BLaER1 (cell line): Measurements from ENCODE around the gene CENPP.

Source experiments
- H3K27ac ChIP-seq: shearing (Covaris generic); formaldehyde crosslinking; 2 replicates; pipeline ENCODE4 v1.8.1; 2022
- H3K27me3 ChIP-seq: shearing (Covaris generic); formaldehyde crosslinking; 2 replicates; pipeline ENCODE4 v1.8.1; 2022
- H3K36me3 ChIP-seq: shearing (Covaris generic); formaldehyde crosslinking; 2 replicates; pipeline ENCODE4 v1.8.1; 2022
- H3K4me1 ChIP-seq: shearing (Covaris generic); formaldehyde crosslinking; 2 replicates; pipeline ENCODE4 v1.8.1; 2022
- H3K4me2 ChIP-seq: shearing (Covaris generic); formaldehyde crosslinking; 2 replicates; pipeline ENCODE4 v1.8.1; 2022
- H3K4me3 ChIP-seq: shearing (Covaris generic); formaldehyde crosslinking; 2 replicates; pipeline ENCODE4 v1.8.1; 2022
- H3K9ac ChIP-seq: shearing (Covaris generic); formaldehyde crosslinking; 2 replicates; pipeline ENCODE4 v1.8.1; 2022
- H3K9me3 ChIP-seq: shearing (Covaris generic); formaldehyde crosslinking; 2 replicates; pipeline ENCODE4 v1.8.1; 2022
- H4K20me1 ChIP-seq: shearing (Covaris generic); formaldehyde crosslinking; 2 replicates; pipeline ENCODE4 v1.8.1; 2022
- Cebpa-rat ChIP-seq: shearing (Covaris generic); IDR thresholded peaks from 2 replicates; pipeline ENCODE4 v1.8.1; 2022

Gene CENPP

DNA sequence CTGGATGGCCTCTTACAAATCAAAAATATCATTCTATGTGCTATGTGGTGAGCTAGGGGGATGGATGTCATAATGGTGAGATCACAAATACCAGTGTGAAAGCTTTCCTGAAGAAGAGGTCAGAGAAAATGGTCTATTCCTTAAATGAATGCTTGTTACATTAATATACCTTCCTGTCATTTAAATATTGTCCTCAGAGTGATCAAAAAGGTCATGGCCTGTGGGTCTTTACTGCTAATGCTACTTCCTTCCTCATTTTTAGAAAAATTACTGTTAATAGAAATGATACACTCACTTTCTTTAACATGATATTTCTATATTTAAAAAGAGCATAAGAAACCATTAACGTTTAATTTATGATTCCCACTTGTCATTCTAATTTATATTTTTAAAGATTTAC is 88.8 kb downstream of the CENPP start:
- no peak overlapping the region for H3K4me3 ChIP-seq
- no peaks in the 10 kb centered on the region for H3K27me3 ChIP-seq
- peak overlapping the region; percentile 42; the same call in 1 of the 2 replicates for H3K4me2 ChIP-seq
- H3K36me3 ChIP-seq, result no peaks in the 10 kb centered on the region
- no peak for TF ChIP-seq Cebpa-rat
- no peak overlapping the region for H3K9ac ChIP-seq
- no peaks in the 10 kb centered on the region for H3K9me3 ChIP-seq
- no peaks in the 10 kb centered on the region for H4K20me1 ChIP-seq
- H3K27ac ChIP-seq, result no peak overlapping the region
- peaks cover 7% of the 10 kb centered on the region for H3K4me1 ChIP-seq

DNA sequence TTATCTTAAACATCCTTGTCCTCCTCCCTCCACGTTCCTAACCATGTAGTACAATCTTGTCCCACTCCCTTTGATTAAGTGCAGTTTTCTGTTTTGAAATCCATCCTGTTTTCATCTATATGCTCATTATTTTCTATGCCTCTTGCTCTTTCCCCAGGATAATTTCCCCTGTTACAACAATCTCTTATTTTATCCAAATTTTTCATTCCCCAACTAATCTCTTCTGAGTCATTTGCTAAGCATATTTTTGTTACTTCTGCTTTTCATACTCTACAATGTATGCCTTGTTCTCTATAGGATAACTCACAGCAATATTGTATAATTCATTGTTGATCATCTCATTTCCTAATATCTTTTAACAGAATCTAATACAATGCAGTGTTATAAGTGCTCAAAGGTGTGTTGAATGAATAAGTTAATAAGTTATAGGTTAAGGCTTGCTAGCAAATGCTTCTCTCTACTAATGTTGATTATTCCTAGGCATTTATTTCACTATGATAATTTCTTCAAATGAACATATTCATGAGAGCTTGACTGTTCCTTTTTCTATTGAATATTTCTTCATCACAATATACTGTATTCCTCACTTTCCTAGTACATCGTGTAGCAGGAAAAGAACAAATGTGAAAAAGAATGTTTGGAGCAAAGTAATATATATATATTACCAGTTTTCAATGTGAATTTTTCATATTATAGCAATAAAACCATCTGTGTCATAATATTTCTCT is 97.0 kb downstream of the CENPP start:
- no peaks in the 10 kb centered on the region for H3K36me3 ChIP-seq
- no peaks in the 10 kb centered on the region for H3K27me3 ChIP-seq
- H3K27ac ChIP-seq, result no peak overlapping the region
- no peaks in the 10 kb centered on the region for H3K9me3 ChIP-seq
- H3K9ac ChIP-seq, result no peak overlapping the region
- no peaks in the 10 kb centered on the region for H3K4me1 ChIP-seq
- no peak overlapping the region for H3K4me3 ChIP-seq
- no peak for TF ChIP-seq Cebpa-rat
- no peak overlapping the region for H3K4me2 ChIP-seq
- no peaks in the 10 kb centered on the region for H4K20me1 ChIP-seq

DNA sequence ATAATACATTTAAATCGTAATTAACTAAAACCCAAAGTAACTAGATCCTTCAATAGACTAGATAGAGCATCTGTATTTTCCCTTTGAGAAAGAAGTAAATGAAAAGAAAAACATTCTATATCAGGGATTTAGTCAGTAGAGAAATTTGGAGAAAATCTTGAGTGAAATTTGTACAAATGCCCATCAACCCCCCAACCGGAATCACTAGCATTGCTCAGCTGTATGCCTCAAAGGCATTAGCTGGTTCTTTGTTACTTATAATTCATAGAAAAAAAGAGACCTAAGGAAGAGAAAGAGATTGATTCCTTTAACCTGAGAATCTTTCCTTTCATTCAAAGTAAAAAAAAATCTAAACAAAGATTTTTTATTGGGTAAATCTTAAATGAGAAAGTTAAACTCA is 97.9 kb downstream of the CENPP start:
- H3K9me3 ChIP-seq, result no peaks in the 10 kb centered on the region
- H3K27me3 ChIP-seq, result no peaks in the 10 kb centered on the region
- H3K27ac ChIP-seq, result no peak overlapping the region
- H3K36me3 ChIP-seq, result no peaks in the 10 kb centered on the region
- H4K20me1 ChIP-seq, result no peaks in the 10 kb centered on the region
- no peak overlapping the region for H3K4me2 ChIP-seq
- no peaks in the 10 kb centered on the region for H3K4me1 ChIP-seq
- TF ChIP-seq Cebpa-rat, result no peak
- H3K9ac ChIP-seq, result no peak overlapping the region
- H3K4me3 ChIP-seq, result no peak overlapping the region

DNA sequence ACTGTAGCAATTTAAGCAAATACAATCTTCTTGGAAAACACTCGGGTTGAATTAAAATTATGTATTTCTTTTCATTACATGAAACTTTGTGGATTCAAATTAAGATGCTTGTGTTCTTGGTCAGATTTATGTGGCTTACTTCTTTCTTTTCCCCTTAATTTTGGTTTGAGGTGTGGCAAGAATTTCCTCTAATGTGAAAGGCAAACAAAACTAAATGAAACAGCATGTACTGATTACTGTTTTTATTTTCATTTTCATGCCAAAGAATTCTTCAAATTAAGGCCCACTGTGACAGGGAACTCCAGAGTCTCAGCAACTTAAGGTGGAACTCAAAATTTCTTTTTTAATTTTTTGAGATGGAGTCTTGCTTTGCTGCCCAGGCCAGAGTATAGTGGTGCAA is 98.6 kb downstream of the CENPP start, which contains the start of gene OMD:
TSS of gene OMD (minus strand) at position 132 of the 400 bp plus-strand sequence. CDS start 6,913 bp downstream, outside the sequence.
- no peak for TF ChIP-seq Cebpa-rat
- Histone ChIP-seq H3K9ac (no peak within 1 kb of the TSS), H3K27ac (no peak within 1 kb of the TSS), H3K27me3 (no peaks in the 10 kb centered on the region), H3K4me2 (no peak within 1 kb of the TSS), H3K4me3 (no peak within 1 kb of the TSS), H3K4me1 (no peaks in the 10 kb centered on the region), H3K36me3 (no peaks in the 10 kb centered on the region), H3K9me3 (no peaks in the 10 kb centered on the region), H4K20me1 (no peaks in the 10 kb centered on the region)

DNA sequence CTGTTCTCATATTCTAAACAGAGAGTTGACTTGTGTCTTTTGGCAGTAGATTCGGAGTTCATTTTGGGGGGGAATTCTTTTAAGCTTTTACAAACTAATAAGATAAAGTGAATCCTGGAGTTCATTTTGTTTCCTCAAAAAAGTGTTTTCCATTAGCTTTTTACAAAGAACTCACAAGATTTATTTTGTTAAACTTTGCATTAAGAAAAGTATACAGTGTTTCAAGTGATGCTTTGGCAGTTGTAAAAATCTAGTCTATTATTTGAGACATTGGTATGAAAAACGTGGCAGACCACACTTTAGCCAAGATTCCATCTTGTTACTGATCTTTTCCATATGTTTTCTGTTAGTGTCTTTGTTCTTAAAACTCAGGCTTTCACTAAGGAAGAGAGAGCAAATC is 99.7 kb downstream of the CENPP start:
- Histone ChIP-seq H4K20me1 (no peaks in the 10 kb centered on the region), H3K36me3 (peaks cover 2% of the 10 kb centered on the region; the same call in 1 of the 2 replicates), H3K9me3 (no peaks in the 10 kb centered on the region), H3K4me1 (no peaks in the 10 kb centered on the region), H3K4me3 (no peak overlapping the region), H3K27me3 (no peaks in the 10 kb centered on the region), H3K9ac (no peak overlapping the region), H3K4me2 (no peak overlapping the region), H3K27ac (no peak overlapping the region)
- TF ChIP-seq Cebpa-rat, result no peak

DNA sequence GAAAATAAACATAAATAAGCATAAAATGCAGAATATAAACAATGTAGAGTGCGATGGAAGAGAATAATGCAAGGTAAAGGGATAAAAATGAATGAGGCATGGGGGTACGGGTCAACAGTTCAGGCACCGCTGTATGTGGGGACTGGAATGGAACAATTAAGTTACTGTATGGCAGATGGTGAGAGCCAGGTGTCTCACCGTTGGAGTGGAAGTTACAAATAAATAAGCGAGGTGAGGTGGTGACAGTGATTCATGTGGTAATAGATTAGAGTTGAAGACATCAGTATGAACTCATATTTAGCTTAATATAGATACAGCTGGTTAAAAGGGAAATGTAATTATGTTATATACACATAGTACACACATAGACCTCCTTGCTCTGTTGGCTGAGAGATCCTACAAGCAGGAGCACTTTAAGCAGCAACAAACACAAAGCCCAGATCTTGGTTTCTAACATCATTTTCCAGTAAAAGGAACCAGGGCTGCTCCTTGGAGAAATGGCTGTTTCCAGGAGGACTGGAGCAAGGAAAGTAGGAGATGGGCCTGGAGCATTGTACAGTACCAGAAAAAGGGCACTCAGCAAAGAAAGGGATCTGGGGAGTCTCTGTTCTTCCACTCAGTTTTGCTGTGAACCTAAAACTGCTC is 100.9 kb downstream of the CENPP start:
- Histone ChIP-seq H4K20me1 (no peaks in the 10 kb centered on the region), H3K9ac (no peak overlapping the region), H3K36me3 (peaks cover 7% of the 10 kb centered on the region; the same call in 1 of the 2 replicates), H3K4me2 (no peak overlapping the region), H3K9me3 (no peaks in the 10 kb centered on the region), H3K27ac (no peak overlapping the region), H3K4me1 (no peaks in the 10 kb centered on the region), H3K27me3 (no peaks in the 10 kb centered on the region), H3K4me3 (no peak overlapping the region)
- TF ChIP-seq Cebpa-rat, result no peak

DNA sequence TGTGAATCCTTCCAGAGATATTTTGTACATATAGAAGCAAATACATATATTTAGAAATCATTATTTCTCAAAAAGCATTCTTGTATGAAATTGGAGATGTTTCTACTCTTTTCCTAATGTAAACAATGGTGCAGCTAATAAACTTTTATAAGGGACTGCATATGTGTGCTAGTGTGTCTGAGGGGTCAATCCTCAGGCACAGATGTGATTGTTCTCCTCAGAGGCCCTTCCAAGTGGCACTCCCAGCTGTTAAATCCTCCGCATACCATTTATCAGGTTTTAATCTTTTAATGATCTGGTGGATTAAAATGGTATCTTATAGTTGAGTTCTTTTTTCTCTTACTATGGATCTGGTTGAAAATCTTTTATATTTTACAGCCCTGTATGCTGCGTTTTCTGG is 104.1 kb downstream of the CENPP start:
- no peak overlapping the region for H3K4me3 ChIP-seq

DNA sequence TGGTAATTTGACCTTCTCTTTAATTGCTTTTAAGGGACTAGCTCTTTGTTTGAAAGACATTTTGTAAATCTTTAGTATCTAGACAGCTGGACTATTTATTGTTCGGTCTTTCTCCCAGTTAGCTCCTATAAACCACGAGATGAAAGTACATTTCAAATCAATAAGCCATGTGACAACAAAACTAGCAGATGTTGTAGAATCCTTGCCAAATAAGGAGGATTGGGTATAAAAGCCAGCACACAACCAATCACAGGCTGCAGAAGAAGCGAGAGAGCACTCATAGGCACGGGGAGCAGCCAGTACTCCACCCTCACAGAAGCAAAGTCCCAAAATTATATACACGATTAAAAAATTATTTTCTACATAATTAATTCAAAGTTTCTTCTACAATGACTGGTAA is 106.6 kb downstream of the CENPP start:
- TF ChIP-seq Cebpa-rat, result no peak
- H3K9me3 ChIP-seq, result no peaks in the 10 kb centered on the region
- H3K4me2 ChIP-seq, result no peak overlapping the region
- no peaks in the 10 kb centered on the region for H4K20me1 ChIP-seq
- H3K36me3 ChIP-seq, result peaks cover 7% of the 10 kb centered on the region; the same call in 1 of the 2 replicates
- H3K27me3 ChIP-seq, result no peaks in the 10 kb centered on the region
- no peaks in the 10 kb centered on the region for H3K4me1 ChIP-seq
- no peak overlapping the region for H3K4me3 ChIP-seq
- H3K27ac ChIP-seq, result no peak overlapping the region
- H3K9ac ChIP-seq, result no peak overlapping the region

More for the DNA sequence above, 104.1 kb downstream of the CENPP start:
- no peak for TF ChIP-seq Cebpa-rat
- H3K9ac ChIP-seq, result no peak overlapping the region
- no peaks in the 10 kb centered on the region for H3K9me3 ChIP-seq
- no peak overlapping the region for H3K27ac ChIP-seq
- no peaks in the 10 kb centered on the region for H3K4me1 ChIP-seq
- H3K4me2 ChIP-seq, result no peak overlapping the region
- H3K27me3 ChIP-seq, result no peaks in the 10 kb centered on the region
- no peaks in the 10 kb centered on the region for H4K20me1 ChIP-seq
- H3K36me3 ChIP-seq, result peaks cover 7% of the 10 kb centered on the region; the same call in 1 of the 2 replicates

DNA sequence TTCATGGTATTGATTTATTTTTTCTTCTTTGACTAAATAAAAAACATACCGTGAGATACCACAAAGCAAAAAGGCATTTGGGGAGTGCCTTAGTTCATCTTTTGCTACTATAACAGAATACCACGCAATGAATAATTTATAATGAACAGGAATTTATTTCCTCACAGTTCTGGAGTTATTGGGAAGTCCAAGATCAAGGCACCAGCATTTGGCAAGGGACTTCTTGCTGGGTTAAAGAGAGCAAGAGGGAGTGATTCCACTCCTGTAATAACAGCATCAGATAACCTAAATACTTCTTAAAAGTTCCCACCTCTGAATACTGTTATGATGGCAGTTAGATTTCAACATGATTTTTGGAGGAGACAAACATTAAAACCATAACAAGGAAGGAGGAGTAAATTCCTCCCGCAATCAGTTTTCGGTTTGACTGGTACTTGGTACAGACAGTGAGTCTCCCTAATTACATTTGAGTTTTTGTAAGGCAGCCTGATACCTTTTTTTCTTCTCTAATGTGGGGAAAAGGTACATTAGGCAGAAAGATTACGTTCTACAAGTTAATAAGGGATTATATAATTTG is 107.3 kb downstream of the CENPP start:
- Histone ChIP-seq H3K9ac (no peak overlapping the region), H3K4me2 (no peak overlapping the region), H3K27me3 (no peaks in the 10 kb centered on the region), H3K4me1 (no peaks in the 10 kb centered on the region), H3K27ac (no peak overlapping the region), H3K36me3 (peaks cover 7% of the 10 kb centered on the region; the same call in 1 of the 2 replicates), H3K4me3 (no peak overlapping the region), H3K9me3 (no peaks in the 10 kb centered on the region), H4K20me1 (no peaks in the 10 kb centered on the region)
- no peak for TF ChIP-seq Cebpa-rat

DNA sequence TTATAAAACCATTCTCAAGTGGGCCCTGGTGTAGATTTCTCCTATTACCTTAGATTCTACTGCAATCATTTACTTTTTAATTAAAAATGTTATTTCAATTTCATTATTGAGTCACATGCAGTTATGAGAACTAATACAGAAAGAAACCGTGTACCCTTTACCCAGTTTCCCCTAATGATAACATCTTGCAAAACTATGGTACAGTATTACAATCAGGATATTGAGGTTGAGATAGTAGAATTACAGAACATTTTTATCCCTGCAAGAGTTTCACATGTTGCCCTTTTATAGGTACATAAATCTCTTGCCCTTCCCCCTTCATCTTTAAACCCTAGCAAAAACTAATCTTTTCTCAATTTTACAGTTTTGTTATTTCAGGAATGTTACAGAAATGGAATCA is 109.5 kb downstream of the CENPP start:
- H3K9me3 ChIP-seq, result no peaks in the 10 kb centered on the region
- no peak overlapping the region for H3K9ac ChIP-seq
- H3K4me1 ChIP-seq, result no peaks in the 10 kb centered on the region
- no peak for TF ChIP-seq Cebpa-rat
- no peak overlapping the region for H3K4me2 ChIP-seq
- H3K27me3 ChIP-seq, result no peaks in the 10 kb centered on the region
- H3K36me3 ChIP-seq, result peaks cover 6% of the 10 kb centered on the region; the same call in 1 of the 2 replicates
- H3K4me3 ChIP-seq, result no peak overlapping the region
- no peaks in the 10 kb centered on the region for H4K20me1 ChIP-seq
- no peak overlapping the region for H3K27ac ChIP-seq
